ENCODE measurements around the gene PAX7.

DNA sequence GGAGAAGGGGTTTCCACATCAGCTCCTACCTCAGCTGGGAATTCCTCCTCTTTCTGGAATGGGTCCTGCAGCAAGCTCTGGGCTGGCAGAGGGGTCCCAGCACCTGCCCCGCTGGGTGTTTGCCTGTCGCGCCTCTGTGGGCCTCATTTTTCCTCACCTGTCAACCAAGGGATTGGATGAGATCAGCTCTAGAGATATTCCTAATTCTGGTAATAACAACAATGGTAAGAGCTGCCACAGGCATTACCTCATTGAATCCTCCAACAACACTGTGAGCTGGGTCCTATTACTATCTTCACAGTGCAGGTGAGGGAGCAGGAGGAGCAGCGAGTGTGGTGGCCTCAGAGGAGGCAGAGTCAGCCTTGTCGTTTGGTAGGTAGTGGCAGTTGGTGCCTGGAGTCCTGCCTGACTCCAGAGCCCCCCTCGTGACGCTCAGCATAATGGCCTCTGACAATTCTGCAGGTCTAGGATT, 23.3 kb upstream of the PAX7 start:
- TF ChIP-seq CTCF (IDR thresholded peaks at IDR 0.05) = no peak
- no peak for TF ChIP-seq POLR2A (IDR thresholded peaks at IDR 0.05; ENCODE audit: low read depth)
- TF ChIP-seq EP300 (IDR thresholded peaks at IDR 0.05) = no peak
- no peak for TF ChIP-seq POLR2AphosphoS5 (IDR thresholded peaks at IDR 0.05)
